Esophagus mucosa (tissue), 1 donor: ENCODE data around the gene FHIT. TPM values are rescaled to one million over a fixed set of nuclear protein-coding genes. Genes with fewer than 3 reads are reported as not detected.
"Not testable (repeated sequence)": the region's sequence is repeated elsewhere in the genome, so short reads cannot be mapped to it uniquely, and the experiment has no call there.

Source experiments
- ATAC-seq: fragments of 200-7000 bp; cut with Tn5 transposase; one replicate; pipeline ENCODE4 v1.9.1; 2020
- total RNA-seq: library from RNA; stranded (reverse); gene quantifications from one replicate; pipeline ENCODE4 v1.2.4, GENCODE V29; 2023
- donor health status: DM: yes; HTN: yes; CAD: no.

The FHIT gene
- total RNA-seq, 1 donor from 2014 or later = 10.5 TPM

DNA sequence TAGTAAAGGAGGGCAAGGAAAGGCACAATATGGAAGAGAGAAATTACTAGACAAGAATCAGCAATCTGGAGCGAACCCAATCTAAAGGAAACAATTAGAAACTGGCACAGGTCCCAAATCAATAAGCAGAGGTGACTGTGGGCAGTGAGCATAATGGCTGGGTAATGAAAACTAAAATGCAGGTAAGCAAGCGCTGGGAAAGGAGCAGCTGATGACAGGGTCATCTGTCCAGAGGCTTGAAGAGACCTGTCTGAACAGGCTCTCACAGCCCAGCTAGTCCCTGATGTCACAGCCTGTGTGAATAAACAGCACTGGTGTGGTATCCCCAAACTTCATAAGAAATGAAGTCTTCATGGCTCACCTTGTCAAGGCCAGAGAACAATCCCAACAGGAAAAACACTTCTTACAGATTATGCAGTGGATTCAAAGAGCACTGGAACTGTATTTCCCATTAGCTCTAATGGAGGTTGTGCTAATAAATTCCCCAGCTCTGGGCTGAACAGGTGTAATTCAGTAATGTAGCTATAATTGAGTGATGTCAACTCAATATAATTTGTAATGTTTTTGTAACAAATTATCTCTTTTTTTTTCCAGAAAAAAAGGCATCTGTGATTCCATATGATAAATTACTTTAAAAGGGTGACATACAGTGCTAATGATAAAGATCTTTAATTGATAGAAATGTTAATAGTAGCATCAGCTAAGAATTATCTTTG is 197.3 kb downstream of the FHIT start:
- no peak for ATAC-seq

DNA sequence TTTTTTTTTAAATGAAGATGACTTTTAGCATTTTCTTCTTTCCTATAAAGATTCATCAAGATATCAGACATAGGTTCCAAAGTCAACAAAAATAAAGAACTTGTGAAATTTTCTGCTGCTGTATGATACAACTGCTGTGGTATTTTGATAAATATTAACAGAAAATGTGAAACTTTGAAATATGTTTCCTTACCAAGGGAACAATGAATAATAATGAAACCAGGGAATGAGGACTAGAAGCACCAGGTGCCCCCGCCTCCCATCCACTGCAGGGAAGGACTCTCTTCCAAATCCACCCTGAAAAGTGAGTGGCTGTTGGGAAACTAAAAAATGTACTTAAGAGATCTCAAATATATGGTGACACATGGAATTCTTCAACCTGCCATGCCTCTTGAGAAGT is 198.4 kb downstream of the FHIT start:
- no peak for ATAC-seq

DNA sequence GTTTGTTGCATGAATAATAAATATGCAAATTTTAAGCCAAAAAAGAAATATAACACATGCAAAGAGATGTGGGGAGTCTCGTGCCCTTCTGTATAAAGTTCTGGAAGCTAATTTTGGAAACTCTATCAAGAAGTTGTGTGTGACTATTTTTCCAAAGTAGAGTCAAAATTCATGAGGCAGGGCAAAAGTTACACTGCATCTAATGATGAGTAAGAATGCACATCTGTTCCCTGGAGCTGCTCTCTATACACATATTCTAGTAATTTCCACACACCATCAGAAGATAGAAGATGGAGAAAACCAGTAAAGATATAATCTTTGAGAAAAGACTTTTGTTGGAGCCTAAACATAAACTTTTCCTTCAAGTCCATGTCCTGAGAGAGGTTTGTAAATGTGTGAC is 199.6 kb downstream of the FHIT start:
- ATAC-seq = no peak

DNA sequence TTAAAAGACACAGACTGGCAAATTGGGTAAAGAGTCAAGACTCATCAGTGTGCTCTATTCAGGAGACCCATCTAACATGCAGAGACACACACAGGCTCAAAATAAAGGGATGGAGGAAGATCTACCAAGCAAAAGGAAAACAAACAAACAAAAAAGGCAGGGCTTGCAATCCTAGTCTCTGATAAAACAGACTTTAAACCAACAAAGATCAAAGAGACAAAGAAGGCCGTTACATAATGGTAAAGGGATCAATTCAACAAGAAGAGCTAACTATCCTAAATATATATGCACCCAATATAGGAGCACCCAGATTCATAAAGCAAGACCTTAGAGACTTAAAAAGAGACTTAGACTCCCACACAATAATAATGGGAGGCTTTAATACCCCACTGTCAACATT is 206.1 kb downstream of the FHIT start:
- ATAC-seq = not testable (repeated sequence)

DNA sequence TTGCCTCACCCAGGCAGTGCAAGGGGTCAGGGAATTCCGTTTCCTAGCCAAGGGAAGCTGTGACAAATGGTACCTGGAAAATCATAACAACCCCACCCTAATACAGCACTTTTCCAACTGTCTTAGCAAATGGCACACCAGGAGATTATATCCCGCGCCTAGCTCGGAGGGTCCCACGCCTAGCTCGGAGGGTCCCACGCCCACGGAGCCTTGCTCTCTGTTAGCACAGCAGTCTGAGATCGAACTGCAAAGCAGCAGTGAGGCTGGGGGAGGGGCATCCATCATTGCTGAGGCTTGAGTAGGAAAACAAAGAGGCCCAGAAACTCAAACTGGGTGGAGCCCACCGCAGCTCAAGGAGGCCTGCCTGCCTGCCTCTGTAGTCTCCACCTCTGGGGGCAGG is 208.1 kb downstream of the FHIT start:
- ATAC-seq = no peak

DNA sequence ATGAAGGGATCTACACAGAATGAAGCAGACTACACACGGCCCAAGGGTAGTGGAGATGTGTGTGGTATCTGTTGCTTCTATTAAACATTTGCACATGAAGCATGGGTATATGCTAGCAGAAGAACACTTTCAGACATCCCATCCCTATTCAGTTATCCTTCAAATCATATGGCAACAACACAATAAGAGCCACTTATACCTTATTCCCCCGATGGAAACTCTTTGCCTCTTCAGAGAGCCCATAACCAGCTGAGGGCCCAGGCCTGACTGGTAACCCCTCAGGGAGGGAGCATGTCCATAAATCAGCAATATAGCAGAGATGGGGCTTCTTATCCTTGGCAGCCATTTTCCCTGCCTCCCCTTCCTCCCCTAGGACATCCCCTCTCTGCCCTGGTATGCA is 210.6 kb downstream of the FHIT start:
- no peak for ATAC-seq

DNA sequence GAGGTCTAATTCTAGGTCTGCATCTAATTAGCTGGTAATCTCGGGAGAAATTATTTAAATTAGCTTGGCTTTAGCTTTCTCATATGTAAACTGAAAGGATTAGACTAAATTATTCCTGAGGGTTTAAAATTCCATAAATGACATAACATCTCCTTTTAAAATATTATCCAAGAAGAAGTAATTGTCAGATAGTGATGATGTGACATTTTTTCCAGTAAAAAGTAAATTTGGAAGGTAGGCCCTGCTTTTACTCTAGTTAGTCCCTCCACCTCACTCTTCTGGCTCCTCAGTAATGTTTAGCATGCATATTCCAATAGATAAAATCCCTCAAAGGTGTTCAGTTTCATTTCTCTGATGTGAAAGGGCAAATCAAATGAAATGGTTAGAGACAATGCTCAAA is 215.7 kb downstream of the FHIT start:
- no peak for ATAC-seq

DNA sequence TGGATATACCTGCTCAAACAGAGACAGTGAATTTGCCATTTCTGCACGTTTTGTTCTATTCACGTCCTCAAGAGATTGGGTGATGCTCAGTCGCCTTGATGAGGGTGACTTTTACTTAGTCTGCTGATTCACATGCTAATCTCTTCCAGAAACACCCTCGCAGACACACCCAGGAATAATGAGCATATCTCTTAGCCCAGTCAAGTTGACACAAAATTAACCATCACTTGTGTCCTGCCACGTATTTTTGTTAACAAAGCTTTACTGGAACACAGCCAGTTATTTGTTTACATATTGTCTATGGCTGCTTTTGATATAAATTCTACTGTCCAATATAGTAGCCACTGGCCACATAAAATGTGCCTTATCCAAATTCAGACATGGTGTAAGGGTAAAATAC is 218.3 kb downstream of the FHIT start:
- no peak for ATAC-seq

DNA sequence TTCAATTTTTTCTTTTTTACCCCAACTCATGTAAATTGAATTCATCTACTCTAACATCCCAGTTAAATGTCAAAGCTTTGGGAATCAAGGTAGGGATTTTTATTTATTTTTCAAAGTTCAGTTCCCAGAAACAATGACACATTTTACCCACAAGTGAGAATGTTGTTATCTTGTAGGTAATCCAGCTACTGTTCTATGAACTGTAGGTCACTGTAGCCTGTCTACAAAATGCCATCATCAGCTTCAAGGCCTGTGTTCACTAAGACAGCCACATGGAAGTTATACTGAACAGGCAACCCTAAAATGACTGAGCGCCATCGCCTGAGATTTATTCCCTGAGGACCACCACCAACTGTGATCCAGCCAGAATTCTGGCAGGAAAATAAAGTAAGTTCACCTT is 219.7 kb downstream of the FHIT start:
- ATAC-seq = no peak

DNA sequence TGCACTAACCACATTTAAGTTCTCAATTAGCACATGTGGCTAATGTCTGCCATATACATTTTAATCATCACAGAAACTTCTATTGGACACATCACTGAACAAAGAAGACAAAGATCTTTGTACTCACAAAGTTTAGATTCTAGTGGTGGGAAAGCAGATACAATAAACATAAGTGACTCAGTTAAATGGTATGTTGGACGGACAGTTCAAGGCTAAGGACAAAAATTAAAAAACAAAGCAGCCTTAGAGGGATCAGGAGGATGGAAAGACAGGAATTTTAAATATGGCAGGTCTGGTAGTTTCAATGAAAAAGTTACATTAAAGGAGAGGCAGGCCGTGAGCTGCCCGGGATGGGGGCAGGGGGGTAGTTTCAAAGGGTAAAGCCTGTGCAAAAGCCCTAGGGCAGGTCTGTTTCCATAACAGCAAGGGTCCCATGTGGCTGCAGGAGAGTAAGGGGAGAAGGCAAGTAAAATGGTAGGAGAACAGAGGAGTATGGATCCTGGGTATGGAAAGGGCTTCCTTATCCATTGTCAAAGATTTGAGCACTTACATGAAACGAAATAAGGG is 220.7 kb downstream of the FHIT start:
- ATAC-seq = no peak

DNA sequence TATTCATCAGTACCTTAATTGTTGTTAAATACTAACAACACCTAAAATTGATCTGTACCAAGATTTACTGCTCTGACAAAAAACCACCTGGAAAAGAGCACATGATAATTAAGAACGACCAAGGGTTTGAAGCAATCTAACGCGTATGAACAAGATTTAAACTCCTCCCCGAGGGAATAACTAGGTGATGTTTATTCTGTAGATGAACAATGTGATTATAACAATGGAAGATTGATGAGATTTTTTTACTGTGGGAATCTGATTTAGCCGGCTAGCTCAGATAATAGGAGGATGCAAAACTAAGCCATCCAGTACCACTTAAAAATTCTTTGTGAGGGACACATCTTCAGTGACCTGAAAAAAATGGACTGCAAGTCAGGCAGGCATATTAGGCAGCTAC is 222.1 kb downstream of the FHIT start:
- no peak for ATAC-seq

DNA sequence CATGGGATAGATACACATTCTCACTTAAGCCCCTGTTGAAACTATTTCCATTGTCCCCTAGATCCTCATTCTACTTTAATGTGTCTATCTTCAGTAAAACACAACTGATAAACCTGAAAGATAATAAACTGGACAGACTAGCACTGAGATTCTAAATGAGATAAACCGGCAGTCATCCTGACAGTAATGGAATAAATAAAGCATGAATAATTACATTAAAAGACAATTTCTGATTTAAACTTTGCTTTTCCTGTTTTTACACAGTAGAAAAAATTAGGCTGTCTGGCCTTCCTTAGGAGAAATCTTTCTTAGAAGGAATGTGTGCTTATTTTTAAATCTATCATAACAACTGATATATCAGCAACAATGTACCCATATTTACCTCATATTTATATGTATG is 232.4 kb downstream of the FHIT start:
- no peak for ATAC-seq

DNA sequence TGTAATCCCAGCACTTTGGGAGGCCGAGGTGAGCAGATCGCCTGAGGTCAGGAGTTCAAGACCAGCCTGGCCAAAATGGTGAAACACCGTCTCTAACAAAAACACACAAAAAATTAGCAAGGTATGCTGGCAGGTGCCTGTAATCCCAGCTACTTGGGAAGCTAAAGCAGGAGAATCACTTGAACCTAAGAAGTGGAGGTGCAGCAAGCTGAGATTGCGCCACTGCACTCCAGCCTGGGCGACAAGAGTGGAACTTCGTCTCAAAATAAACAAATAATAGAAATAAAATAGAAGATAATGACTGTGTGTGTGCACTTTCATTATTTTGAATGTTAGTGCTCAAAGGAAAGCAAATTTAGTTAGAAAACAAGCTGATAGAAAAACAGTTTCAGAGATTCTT is 234.2 kb downstream of the FHIT start:
- not testable (repeated sequence) for ATAC-seq

DNA sequence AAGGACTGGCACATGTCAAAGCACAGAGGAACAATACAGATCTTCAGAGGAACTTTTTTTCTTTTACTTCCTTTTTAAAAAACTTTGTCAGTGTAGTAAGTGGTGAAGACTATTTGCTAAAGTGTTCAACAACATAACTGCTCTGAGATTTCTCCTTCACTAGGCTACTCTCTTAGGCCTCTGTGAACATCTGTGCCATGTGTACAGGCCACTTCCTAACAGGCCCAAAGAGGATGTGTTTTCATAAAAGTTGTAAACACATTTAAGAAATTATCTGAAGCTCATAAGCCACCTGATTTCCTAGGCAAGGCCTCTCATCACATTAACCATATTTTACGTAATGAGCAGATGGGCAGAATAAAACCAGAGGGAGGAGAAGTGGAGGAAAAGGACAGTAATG is 235.4 kb downstream of the FHIT start:
- no peak for ATAC-seq

DNA sequence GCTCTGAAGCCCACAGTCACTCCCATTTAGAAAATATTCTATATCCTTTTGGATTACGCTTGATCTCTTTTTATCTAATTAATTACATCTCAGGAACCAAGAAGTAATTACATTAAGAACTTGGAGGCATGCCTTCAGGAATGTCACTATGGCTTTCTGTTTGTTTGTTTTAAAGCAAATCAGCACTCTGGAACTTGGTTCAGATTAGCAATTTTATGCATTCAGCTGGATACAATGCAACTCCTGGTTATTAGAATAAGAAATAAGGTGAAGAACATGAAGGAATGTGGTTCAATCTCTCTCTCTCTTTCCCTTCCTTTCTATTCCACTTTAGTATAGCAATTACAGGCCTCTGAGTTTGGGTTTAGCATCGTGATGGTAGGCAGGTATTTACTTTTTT is 235.8 kb downstream of the FHIT start:
- ATAC-seq = no peak

DNA sequence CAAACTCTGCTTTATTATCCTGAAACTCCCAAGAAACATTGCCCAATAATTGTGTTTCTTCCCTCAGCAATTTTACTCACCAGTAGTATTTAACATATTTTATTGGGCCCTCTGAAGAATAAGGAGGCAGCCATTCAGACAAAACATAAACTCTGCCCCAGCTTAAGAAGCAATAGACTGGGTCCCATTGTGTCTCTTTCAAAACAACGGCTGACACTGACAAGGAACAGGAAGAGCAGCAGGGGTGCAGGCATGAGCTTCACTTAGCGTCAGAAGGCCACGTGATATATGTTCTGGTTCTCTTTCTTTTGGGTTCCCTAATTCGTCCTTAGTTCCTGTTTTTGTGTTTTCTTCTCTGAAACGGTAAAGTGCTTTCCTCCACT is 242.3 kb downstream of the FHIT start:
- no peak for ATAC-seq

DNA sequence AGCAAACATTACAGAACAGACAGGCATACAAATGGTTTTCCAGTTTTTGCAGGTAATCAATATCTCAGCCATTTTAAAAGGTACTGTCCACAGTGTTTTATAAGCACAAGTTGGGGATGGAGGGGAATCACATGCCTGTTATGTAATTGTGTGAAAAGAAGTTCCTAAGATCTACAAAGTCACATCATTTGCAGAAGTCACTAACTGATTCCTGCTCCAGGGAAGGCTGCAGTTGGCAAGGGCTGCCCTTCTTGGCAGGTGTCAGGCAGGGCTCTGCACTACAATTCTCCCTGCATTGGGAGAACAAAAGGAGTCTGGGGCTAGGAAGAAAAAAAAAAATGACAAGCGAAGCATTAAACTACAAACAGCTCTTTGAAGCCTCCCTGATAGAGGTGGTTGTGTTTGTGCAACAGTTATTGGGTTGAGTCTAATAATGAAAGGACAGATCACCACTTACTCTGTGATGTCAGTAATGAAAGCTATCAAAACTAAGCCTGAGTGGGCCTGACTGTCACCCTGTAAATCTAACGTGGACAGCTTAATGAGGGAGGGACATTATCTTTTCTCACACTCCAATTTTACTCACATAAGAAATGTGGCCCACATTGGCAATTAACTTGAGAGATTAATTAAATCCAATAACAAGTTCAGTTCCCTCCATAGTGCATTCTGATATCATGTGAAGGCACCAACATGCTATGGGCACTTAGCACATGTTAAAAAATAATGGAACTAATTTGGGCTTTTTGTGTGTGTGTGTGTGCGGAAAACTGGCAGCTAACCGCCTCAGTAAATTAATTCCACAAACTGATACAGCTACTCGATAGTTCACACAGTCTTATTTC is 242.9 kb downstream of the FHIT start:
- ATAC-seq = no peak

DNA sequence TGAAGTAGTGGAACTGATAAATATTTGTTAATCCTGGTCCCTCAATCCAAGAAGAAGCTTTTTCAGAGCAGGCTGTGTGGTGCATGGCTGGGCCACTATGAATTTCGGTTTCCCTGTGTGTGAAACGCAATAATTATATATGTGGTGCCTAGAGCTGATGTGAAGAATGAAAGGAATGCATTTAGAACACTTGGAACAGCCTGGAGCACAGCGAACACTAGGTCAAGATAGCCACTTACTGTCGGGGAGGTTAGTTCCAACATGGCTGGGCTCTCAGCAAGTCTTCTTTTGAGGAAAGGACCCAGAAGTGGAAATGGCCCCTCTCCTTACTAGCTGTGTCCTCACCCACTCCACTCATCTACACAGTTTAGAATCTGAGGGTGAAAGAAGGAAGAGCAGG is 245.7 kb downstream of the FHIT start:
- ATAC-seq = no peak

DNA sequence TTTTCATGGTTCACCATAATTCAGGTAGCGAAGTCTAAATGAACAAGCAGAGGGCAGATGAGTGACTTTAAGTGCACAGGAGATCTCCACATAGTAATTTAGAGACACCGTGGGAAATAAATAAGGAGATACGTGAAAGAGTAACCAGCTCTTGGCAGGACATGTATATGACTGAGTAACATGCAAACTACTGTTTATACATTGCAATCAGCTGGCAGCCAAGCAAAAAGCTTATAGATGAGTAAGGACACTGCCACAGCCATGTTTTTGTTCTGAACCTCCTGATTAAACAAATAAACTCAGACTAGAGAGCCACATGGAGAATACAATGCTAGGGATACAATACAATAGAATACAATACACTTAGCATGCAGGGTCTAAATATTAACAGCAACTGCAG is 252.4 kb downstream of the FHIT start:
- no peak for ATAC-seq

DNA sequence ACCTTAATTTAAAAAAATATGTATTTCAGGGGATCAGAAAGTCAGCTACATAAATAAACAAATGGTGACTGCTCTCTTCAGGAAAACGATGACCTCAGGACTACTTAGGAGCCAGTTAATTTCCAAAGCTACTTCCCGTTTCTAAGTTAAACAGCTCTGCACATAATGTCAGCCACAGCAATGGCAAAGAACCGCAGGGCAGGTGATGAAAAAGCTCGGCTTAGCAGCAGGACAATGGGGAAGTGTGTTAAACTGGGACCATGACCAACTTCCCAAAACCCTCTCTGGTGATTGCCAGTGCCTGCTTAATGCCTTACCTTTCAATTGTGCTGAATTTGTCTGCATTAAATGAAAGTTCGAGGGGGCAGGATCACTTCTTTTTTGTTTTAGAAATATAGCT is 258.9 kb downstream of the FHIT start:
- ATAC-seq = peak; percentile 51

DNA sequence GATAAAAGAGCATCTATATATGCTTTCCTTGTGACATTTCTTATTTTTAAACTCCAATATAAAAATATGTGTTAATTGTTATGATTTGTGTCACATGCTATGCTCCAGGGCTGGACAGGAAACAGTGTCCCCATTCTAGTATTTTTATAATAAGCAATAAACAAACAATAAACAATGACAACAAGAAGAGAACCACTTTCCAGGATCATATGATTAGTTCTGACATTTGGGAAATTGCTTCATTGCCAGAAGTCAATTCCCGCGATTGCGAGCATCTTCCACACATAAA is 260.9 kb downstream of the FHIT start:
- no peak for ATAC-seq

DNA sequence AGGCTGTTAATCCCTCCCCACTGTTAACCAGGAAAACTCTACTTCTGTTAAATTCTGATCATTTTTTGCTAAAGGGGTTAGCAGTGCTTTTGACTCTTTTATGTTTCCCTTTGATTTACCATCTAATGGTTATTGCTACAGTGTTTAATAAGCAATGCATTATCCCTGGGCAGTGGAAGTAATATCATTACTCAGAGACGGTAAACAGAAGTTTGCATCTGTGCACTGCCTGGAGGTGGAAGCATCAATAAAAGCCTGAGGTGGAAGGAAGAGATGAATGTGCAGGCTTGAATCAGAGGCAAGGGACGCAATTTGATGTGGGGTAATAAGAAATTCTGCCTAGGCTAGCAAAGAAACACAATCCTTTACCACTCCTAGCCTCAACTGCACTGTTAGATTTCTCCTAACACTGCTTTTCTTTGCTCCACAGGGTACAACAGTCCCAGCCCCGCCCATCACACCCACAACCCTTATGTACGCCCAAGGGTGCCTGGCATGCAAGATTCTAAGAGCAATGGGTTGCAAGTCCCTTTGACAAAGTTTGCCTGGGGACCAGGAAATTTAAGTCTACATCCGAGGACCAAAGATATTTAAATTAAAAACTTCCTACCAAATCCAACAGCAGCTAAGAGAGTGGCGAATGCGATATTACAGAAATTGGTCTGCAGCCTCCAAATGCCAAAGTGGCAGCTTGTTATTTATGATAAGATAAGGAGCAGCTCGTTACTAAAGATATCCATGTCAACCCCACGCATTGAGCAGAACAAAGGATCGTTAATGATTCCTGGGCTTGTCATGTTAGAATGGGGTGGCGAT is 261.4 kb downstream of the FHIT start:
- ATAC-seq = no peak

DNA sequence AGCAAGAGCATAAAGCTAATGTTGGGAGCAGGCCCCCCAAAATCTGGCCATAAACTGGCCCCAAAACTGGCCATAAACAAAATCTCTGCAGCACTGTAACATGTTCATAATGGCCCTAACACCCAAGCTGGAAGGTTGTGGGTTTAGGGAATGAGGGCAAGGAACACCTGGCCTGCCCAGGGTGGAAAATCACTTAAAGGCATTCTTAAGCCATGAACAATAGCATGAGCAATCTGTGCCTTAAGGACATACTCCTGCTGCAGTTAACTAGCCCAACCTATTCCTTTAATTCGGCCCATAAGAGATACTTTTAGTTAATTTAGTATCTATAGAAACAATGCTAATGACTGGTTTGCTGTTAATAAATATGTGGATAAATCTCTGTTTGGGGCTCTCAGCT is 264.1 kb downstream of the FHIT start:
- ATAC-seq = not testable (repeated sequence)
